GM12878 (cell line): ENCODE measurements around the gene MED13L. TPM values are rescaled to one million over a fixed set of nuclear protein-coding genes. Genes with fewer than 3 reads are reported as not detected.

ENCODE experiments used
- ATAC-seq: fragments of 200-7000 bp; cut with Tn5 transposase; 3 replicates; pipeline ENCODE4 v1.9.1; 2020; ENCODE audit warnings: mild to moderate bottlenecking, moderate library complexity
- BruUV-seq: library from RNA; stranded (reverse); fragments of 400-500 nt; replicated peaks from 2 replicates; lab custom pipeline; 2021; lab: Mats Ljungman, UMichigan
- CTCF ChIA-PET: fragments of 300-600 bp; sonication (Branson Sonifier 250); formaldehyde crosslinking; extraction: SDS; loops from one replicate; lab custom pipeline; 2021; ENCODE audit warnings: inconsistent platforms; lab: Yijun Ruan, JAX
- POLR2A ChIA-PET: fragments of 350-600 bp; formaldehyde crosslinking; extraction: SDS; loops from one replicate; lab custom pipeline; 2021; ENCODE audit warnings: inconsistent platforms; lab: Charles Lee
- RAD21 ChIA-PET: fragments of 300-600 bp; sonication (Branson Sonifier 250); formaldehyde crosslinking; loops from one replicate; lab custom pipeline; 2023; ENCODE audit warnings: antibody characterized with exemption; ENCODE audit not compliant: unreplicated experiment; lab: Charles Lee
- SMC1A ChIA-PET: fragments of 300-600 bp; sonication (Branson Sonifier 250); formaldehyde crosslinking; loops from one replicate; lab custom pipeline; 2023; ENCODE audit not compliant: unreplicated experiment, uncharacterized antibody; lab: Charles Lee
- DNase-seq: peaks from one replicate; pipeline ENCODE4 v3.0.0-alpha.2; 2011; ENCODE audit warnings: low read depth, low spot score
- FAIRE-seq: peaks from 3 replicates; lab custom pipeline; 2011; peaks lifted over from hg19 to GRCh38; lab: Jason Lieb, UNC
- H2AFZ ChIP-seq: 2 replicates; pipeline ENCODE4 v1.6.0; 2011; ENCODE audit warnings: low read depth, low read length, control low read depth; ENCODE audit not compliant: control insufficient read depth
- H3K27ac ChIP-seq: 2 replicates; pipeline ENCODE4 v1.5.1; 2011; ENCODE audit warnings: control low read depth; ENCODE audit not compliant: control insufficient read depth, insufficient read depth
- H3K27me3 ChIP-seq, 2 experiments: replicated peaks in 1 of 2; 2 replicates each; pipeline versions ENCODE4 v1.6.0 to v1.6.1; 2011; ENCODE audit warnings: low read length in 1 of 2; ENCODE audit not compliant: control insufficient read depth in 2 of 2, insufficient read depth in 2 of 2
- H3K36me3 ChIP-seq, 2 experiments: 2 replicates each; pipeline ENCODE4 v1.5.1; 2011; ENCODE audit warnings: low read length in 1 of 2; ENCODE audit not compliant: control insufficient read depth in 2 of 2, insufficient read depth in 2 of 2
- H3K4me1 ChIP-seq: 2 replicates; pipeline ENCODE4 v1.6.1; 2011; ENCODE audit warnings: mild to moderate bottlenecking, low read length, moderate library complexity, mixed read lengths; ENCODE audit not compliant: control insufficient read depth, insufficient read depth
- H3K4me2 ChIP-seq: 2 replicates; pipeline ENCODE4 v1.6.0; 2011; ENCODE audit warnings: control low read depth; ENCODE audit not compliant: control insufficient read depth, insufficient read depth
- H3K4me3 ChIP-seq: fragments of 200-600 bp; sonication (generic); 2 replicates; pipeline ENCODE4 v1.5.1; 2016
- H3K79me2 ChIP-seq: 2 replicates; pipeline ENCODE4 v1.6.0; 2011; ENCODE audit warnings: low read length; ENCODE audit not compliant: control insufficient read depth, insufficient read depth
- H3K9ac ChIP-seq: 2 replicates; pipeline ENCODE4 v1.8.0; 2011; ENCODE audit warnings: low read length, control low read depth, mixed read lengths; ENCODE audit not compliant: control insufficient read depth, insufficient read depth
- H3K9me3 ChIP-seq: replicated peaks from 3 replicates; pipeline ENCODE4 v1.5.1; 2011; ENCODE audit warnings: mild to moderate bottlenecking, low read length; ENCODE audit not compliant: control insufficient read depth, insufficient read depth
- H4K20me1 ChIP-seq: 2 replicates; pipeline ENCODE4 v1.6.0; 2011; ENCODE audit not compliant: control insufficient read depth, insufficient read depth
- DPF2 ChIP-seq: fragments of 450-650 bp; IDR thresholded peaks from 2 replicates; pipeline ENCODE4 v1.6.1; 2017; ENCODE audit warnings: mild to moderate bottlenecking
- E2F4 ChIP-seq: IDR thresholded peaks from 2 replicates; pipeline ENCODE4 v1.6.1; 2012; ENCODE audit warnings: low read depth, low read length, improper control_type of control experiment
- EGR1 ChIP-seq, 2 experiments: IDR thresholded peaks; 1 replicate in 1 of 2; 2 replicates in 1 of 2; pipeline ENCODE4 v1.6.1; 2011 to 2012; ENCODE audit warnings: low read depth in 2 of 2, low read length in 2 of 2, borderline replicate concordance in 1 of 2, mild to moderate bottlenecking in 1 of 2, moderate library complexity in 1 of 2
- ELK1 ChIP-seq: IDR thresholded peaks from 2 replicates; pipeline ENCODE4 v1.6.1; 2012; ENCODE audit warnings: low read depth, low read length, improper control_type of control experiment
- NR2C2 ChIP-seq: IDR thresholded peaks from 2 replicates; pipeline ENCODE4 v1.6.1; 2011; ENCODE audit warnings: borderline replicate concordance, low read depth; ENCODE audit not compliant: control insufficient read depth, insufficient read length
- POLR2AphosphoS5 ChIP-seq: IDR thresholded peaks from 2 replicates; pipeline ENCODE4 v1.6.1; 2011; ENCODE audit warnings: mild to moderate bottlenecking, low read length, inconsistent platforms
- RAD51 ChIP-seq: fragments of 450-650 bp; IDR thresholded peaks from 2 replicates; pipeline ENCODE4 v1.6.1; 2016; ENCODE audit warnings: moderate library complexity, mild to moderate bottlenecking, inconsistent platforms
- WGBS: methylation state at CpG from one replicate; pipeline ENCODE4 v1.1.6; 2016; ENCODE audit warnings: low lambda C conversion rate; ENCODE audit not compliant: insufficient replicate concordance, insufficient coverage; ENCODE audit errors: missing lambda C conversion rate; 5-methylcytosine and 5-hydroxymethylcytosine counted together
- in situ Hi-C: fragments of 300-500 bp; cut with MboI; formaldehyde crosslinking; loops from 9 replicates; pipeline ENCODE4 v1.14.3; 2018; ENCODE audit warnings: mixed read lengths
- intact Hi-C: fragments of 100-400 bp; cut with micrococcal nuclease; formaldehyde crosslinking; loops from one replicate; pipeline ENCODE4 v1.14.2; 2022; ENCODE audit not compliant: unreplicated experiment
- polyA plus RNA-seq, 11 experiments: library from polyadenylated mRNA; depleted of rRNA in 4 of 11; unstranded in 6 of 11; stranded (reverse) in 5 of 11; fragments of >200 nt; fragmentation: Nextera tagmentation in 4 of 11; fragmentation: Illumina TruSeq in 1 of 11; extraction: Ambion mirVana in 4 of 11; extraction: Trizol in 1 of 11; gene quantifications; 1 replicate in 1 of 11; 2 replicates in 10 of 11; pipeline versions ENCODE4 v1.2.1 to v1.2.3, GENCODE V29; 2011 to 2016; ENCODE audit warnings: inconsistent platforms in 2 of 11, missing spikeins in 2 of 11, low read depth in 1 of 11
- total RNA-seq, 4 experiments: library from RNA; depleted of rRNA in 3 of 4; stranded (reverse); fragments of >200 nt in 3 of 4; fragmentation: Illumina TruSeq in 1 of 4; extraction: Trizol in 1 of 4; gene quantifications; 2 replicates each; pipeline versions ENCODE4 v1.2.1 to v1.2.3, GENCODE V29; 2013 to 2021

MED13L gene
- total and polyA plus RNA-seq, 10 of the 15 experiments (the other 5 are each of a cell fraction or from before 2014, with no cell fraction given), result 3.7 to 30.1 (median 9.1) TPM

GRCh38 chr12:116259800-116260577 lies 17.5 kb downstream of the MED13L start:
- RAD21 ChIA-PET, result no interaction called here
- H4K20me1 ChIP-seq, result peaks cover 6% of the 10 kb centered on the region; the same call in 1 of the 2 replicates

More at GRCh38 chr12:116259800-116260577, 17.5 kb downstream of the MED13L start:
- Histone ChIP-seq H2AFZ (no peak overlapping the region), H3K4me1 (no peaks in the 10 kb centered on the region), H3K9me3 (no peaks in the 10 kb centered on the region), H3K79me2 (peaks cover 1% of the 10 kb centered on the region; the same call in 1 of the 2 replicates), H3K4me2 (no peak overlapping the region), H3K9ac (no peak overlapping the region), H3K36me3 (no peaks in the 10 kb centered on the region), H3K27ac (no peak overlapping the region), H3K4me3 (no peak overlapping the region), H3K27me3 (no peaks in the 10 kb centered on the region; a peak in 1 of 4 replicates)
- SMC1A ChIA-PET, result no interaction called here
- FAIRE-seq, result no peak
- TF ChIP-seq POLR2AphosphoS5 (no peak), ELK1 (no peak), DPF2 (no peak), E2F4 (no peak), NR2C2 (no peak), EGR1 (IDR thresholded peaks at IDR 0.05; ENCODE audit: borderline replicate concordance in 1 of 2, low read depth in 2 of 2, low read length in 2 of 2) (no peak), RAD51 (no peak)
- no peak for ATAC-seq
- BruUV-seq, result no TSS peak
- 57% methylated on average over 9 of the region's 9 CpGs for WGBS
- CTCF ChIA-PET, result no interaction called here
- in situ Hi-C loops, result no loop called here
- intact Hi-C loops, result no loop called here
- POLR2A ChIA-PET, result no interaction called here
- no peak for DNase-seq
